NCI-H1048 (cell line): ENCODE results near the gene PAPPA2.
"Not testable (repeated sequence)": the region's sequence is repeated elsewhere in the genome, so short reads cannot be mapped to it uniquely, and the experiment has no call there.

ENCODE experiments used
- DNase-seq: peaks from one replicate; lab custom pipeline; 2025; lab: John Stamatoyannopoulos, UW

The PAPPA2 gene

GRCh38 chr1:176462674-176463378 lies at the start of gene PAPPA2:
Gene PAPPA2, plus strand, starts transcription at chr1:176463175. Its CDS starts 93,148 bp downstream, at chr1:176556323.
- no peak for DNase-seq

- no peak for DNase-seq
These were observed 46.2 kb upstream of the PAPPA2 start for GRCh38 chr1:176416777-176417176.

DNA sequence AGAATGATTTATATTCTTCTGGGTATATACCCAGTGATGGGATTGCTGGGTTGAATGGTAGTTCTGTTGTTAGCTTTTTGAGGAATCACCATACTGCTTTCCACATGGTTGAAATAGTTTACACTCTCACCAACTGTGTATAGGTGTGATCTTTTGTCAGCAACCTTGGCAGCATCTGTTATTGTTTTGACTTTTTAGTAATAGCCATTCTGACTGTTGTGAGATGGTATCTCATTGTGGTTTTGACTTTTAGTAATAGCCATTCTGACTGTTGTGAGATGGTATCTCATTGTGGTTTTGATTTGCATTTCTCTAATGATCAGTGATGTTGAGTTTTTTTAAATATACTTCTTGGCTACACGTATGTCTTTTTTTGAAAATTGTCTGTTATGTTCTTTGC lies 43.4 kb upstream of the PAPPA2 start:
- not testable (repeated sequence) for DNase-seq

DNA sequence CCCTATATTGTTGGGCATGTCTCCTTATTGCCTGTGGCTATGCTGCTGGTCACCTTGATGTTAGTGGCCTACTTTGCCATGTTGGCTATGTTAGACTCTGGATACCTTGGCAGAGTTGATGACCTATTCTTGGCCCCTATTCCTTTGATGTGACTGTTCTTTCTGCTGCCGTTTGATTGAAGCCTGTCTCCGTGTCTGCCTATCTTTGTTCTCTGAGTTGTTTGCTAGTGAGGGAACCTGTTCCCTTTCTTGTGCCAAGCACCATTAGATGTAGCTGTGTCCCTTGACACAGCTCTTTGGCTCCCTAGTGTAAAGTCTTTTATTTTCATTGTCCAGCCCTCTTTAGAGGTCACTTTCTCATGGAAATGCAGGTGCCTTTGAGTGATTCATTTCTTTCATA lies 28.7 kb upstream of the PAPPA2 start:
- no peak for DNase-seq

DNA sequence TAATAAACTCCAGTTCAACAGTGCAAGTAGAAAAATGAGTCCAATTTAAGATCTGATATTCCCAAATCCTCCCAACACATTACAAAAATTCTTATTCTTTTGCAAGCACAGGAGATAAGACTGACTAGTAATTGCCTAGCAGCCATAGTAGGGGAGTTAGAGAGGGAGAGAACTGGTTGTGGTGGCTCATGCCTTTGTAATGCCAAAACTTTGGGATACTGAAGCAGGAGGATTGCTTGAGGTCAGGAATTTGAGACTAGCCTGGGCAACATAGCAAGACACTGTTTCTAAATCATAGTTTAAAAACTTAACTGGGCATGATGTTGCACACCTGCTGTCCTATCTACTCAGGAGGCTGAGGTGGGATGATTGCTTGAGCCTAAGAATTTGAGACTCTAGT lies 26.7 kb upstream of the PAPPA2 start:
- DNase-seq = no peak

GRCh38 chr1:176440176-176440575 lies 22.8 kb upstream of the PAPPA2 start:
- DNase-seq = no peak

DNA sequence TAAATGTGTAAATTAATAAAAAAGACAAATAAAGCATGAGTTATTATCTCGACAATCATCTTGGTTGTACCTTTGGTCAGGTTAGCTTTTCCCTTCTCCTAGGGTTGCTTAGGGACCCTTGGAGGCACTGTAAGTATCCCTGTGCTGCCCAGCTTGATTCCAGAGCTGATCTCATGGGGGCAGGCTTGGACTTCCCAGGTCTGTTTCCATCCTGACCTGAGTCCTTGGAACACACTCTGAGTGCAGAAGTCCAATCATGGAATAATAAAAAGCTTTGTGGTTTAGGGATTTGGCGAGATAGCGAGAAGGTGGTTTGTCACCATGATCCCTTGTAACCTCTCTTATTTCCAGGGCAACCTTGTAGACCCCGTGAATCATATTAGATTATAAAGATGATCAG lies 18.7 kb upstream of the PAPPA2 start:
- no peak for DNase-seq

GRCh38 chr1:176445402-176445801 lies 17.6 kb upstream of the PAPPA2 start:
- no peak for DNase-seq

DNA sequence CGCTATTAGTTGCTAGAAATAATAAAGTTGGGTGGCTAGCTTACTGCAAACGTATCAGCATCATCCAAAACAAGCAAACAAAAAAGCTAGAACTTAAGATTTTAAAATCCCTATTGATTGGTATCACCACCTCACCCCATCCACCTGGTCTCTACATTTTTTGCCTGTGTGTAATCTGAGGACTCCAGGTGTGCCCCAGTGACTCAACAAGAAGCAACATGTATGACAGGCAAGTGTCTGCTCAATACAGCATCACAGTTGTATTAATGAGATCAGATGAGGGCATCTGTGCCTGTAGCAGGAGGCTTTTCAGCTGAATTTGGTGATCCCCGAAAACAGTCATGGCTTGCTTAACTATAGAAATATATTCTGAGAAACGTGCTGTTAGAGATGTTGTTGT lies 14.6 kb upstream of the PAPPA2 start:
- no peak for DNase-seq

DNA sequence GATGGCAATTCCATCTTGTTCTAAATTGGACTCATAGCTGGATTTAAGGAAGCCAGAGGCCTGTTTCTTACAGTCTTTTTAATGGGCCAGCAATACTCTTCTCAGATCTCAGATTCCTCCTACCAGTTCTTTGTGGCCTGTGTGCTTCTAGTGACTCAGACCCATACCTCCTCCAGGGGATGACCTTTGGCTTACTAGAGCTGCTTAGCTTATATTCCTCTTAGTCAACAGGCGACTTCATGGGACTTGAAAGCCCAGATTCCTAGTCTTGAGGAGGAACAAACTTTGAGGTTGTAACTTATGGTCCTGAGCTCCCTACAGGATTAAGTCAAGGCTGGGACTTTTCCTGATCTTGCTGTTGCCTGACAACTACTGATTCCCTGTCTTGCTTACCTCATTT lies 12.4 kb upstream of the PAPPA2 start:
- DNase-seq = no peak

GRCh38 chr1:176451741-176452140 lies 11.2 kb upstream of the PAPPA2 start:
- DNase-seq = not testable (repeated sequence)

- no peak for DNase-seq
These were observed 6.2 kb upstream of the PAPPA2 start for GRCh38 chr1:176456795-176457194.

DNA sequence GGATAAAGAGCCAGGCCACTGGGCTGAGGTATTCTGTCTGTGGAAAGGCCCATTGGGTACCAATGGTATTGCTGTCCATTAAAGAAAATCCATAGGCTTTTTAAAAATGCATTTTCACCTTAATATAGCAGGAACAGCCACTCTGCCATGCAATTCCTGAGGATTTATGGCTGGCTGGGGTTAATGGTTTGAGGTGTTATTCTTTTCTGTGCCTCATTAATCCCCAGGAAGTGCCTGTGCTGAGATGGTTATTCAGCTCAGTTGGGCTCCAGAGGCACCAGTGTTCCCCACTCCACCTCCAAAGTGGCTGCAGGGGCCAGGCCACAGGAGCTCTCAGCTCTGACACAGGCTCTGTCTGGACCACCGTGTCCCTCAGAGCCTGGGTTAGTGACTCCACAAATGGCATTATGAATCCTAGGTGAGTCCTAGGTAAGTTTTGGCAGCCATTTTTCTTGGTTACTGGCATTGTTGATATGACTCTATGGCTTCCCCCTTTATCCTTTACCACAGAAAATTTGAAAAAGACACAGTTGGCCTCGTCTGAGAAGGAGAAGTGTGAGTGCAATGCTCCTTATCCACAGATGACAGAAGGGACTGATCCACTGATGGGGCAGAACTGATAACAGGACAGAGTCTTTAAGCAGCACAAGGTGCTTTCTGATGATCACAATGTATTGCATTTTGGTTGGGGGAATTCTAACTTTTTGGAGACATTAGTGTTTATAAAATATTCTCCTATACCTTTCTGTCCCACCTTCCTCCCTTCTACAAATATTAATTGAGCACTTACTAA lies 2.2 kb upstream of the PAPPA2 start:
- DNase-seq = no peak

DNA sequence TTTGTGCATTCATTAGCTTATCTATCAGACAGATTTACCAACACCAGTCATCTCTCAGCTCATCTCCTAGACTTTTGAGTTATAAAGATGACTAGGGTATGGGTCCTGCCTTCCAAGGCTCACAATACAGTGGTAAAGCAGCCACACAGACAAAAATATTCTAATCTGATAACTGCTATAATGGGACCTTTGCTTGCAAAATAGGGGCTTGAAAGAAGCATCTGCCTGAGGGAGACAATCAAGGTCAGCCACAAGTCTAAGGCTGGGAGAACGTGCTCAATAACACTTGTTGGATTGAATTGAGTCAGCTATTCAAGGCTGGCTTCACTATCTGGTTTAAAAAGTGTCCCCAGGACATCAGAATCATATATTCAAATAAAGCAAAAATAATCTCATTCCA lies 1.4 kb upstream of the PAPPA2 start:
- no peak for DNase-seq

DNA sequence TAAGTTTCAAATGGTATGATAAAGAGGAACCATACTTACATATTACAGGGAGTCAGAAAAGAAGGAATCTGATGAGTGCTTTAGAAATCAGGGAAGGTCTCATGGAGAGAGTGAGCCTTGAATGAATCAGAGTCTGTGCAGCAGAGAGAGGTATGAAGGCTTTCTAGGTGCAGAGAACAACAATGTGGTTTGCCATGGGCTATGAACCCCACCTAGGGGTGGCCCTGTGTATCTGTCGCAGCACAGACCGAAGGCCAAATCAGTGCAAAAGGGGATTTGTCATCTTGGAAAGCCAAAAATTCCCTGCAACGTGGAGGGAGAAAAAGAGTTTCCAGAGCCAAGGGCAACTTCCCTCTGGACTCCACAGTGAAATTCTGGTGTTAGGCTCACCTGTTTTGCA lies 3.5 kb downstream of the PAPPA2 start:
- DNase-seq = no peak

DNA sequence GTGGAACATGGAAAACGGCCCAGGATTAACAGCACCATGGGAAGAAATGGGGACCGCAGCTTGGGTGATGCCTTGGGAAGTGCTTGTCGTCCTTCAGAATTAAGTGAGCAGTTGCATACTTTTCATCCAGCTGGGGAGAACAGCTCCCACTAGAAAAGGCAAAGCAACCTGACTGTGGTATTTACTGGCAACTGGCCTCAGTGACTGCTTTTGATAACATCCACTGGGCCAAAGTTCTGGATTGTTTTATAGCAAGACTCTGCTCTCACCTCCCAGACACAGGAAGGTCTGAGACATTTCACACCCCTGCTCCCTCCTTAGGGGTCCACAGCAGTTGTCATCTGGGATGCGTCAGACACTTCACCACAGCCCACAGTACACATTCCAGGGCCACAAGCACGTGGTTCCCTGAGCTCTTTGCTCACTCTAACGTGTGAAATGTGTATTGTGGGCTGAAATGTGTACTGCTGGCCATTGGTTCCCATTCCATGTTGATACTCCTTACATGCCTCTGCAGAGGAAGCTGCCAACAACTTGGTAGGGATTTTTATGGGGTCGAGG lies 6.6 kb downstream of the PAPPA2 start:
- no peak for DNase-seq

DNA sequence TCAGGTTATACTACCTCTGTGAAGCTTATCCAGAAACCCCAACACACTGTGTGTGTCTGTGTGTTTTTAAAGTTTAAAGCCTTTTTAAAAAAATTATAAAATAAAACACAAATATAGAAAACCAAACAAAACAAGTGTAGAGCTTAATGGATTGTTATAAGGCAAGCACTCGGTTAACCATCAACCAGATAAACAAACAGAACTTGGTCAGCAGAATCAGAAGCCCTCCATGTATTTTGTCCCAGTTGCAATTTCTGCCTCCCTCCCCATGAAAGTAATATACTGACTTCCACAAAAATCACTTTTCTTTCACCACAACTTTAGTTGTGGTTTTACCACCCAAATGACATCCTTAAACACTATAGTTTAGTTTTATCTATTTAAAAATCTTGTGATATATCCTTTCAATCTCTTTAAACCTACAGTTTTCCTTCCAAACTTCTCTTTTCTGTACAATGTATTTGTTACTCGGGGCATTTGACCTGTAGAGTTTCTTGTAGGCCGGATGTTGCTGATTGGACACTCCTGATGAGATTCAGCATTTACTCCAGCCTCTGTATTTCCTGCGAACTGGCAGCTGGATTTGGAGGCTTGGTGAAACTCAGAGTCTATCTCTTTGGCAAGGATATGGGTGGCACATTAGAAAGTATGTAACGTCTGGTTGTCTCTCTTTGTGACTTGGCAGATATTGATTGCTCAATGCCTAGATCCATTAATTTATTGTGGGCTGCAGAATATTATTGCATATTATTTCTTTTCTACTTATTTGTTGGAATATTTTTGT lies 8.6 kb downstream of the PAPPA2 start:
- DNase-seq = no peak

DNA sequence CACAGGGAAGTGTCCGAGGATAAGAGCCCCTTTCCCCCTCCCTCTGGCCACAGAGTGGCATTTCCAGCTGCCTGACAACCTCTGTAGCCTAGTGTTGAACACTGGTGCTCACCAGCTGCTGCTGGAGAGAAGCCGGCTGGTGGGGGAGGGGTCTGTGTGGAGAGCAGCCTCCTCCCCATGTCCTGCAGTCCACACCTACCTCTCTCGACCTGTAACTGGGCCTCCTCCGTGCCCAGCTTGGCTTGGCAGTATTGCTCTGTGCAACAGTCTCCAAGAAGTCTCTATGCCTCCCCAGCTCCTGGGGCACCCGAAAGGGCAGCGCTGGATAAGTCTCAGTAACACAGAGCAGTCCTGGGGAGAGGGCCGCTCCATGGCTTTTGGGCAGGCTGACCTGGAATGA lies 17.0 kb downstream of the PAPPA2 start:
- DNase-seq = no peak

- no peak for DNase-seq
These were observed 17.8 kb downstream of the PAPPA2 start for GRCh38 chr1:176480750-176481149.

- DNase-seq = no peak
These were observed 22.1 kb downstream of the PAPPA2 start for GRCh38 chr1:176485083-176485482.

DNA sequence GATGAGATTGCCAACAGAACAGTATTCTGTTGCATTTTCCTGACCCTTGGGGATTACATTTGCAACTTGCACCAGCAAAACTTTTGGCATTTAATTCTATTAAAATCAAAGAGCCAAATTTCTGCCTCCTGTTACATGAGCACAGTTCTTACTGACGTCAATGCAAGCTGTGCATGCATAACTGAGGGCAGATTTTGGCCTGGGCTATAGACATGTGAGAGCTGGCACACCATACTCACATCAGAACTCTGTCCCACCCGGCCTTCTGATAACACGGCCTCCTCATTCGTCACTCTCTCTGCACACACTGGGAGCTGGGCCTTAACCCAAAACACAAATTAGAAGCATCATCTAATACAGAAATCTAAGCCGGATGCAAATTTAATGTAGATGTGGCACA lies 31.5 kb downstream of the PAPPA2 start:
- no peak for DNase-seq

DNA sequence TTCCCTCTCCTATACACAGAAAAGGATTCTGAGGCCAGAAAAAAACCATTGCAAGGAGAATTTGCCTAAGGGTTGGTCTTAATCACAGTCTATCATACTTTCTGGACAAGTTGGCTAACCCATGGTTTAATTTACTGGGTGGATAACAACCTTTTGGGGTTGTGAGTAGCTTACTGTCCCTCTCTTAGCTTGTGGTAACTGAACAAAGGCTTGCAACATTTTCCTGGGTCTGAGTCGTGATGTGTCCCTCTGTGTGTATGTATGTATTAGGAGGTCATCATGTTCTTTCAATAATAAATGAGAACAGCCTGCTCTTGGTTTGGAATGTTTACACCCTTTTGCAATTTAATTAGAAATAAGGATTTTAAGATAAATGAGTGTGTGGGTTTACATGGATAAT lies 36.7 kb downstream of the PAPPA2 start:
- DNase-seq = no peak

DNA sequence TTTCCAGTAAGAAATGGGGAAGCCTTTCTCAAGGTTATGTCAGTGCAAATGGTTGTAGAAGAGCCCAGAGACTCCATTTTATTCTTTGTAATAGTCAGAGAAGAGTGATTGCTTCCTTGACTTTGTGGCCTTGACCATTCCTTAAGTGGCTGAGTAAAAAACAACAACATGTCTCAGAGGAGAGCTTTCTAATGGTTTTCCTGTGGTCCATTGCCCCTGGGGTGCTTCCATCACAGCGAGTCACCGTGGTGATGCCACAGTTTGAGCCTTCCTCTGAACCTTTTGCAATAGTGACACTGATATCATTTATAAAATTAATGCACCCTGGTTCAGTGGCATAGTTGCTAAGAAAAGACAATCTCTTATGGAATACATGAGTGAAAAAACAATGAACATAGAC lies 38.6 kb downstream of the PAPPA2 start:
- no peak for DNase-seq
